H9 (cell line): Measurements from ENCODE around the gene CDKN2C. TPM values are rescaled to one million over a fixed set of nuclear protein-coding genes. Genes with fewer than 3 reads are reported as not detected.

Experiments
- DNase-seq: peaks from one replicate; pipeline ENCODE4 v3.0.0-alpha.2; 2017
- H2AFZ ChIP-seq: one replicate; pipeline ENCODE4 v1.6.1; 2013; ENCODE audit warnings: mild to moderate bottlenecking, low read length, control low read depth, moderate library complexity
- H2AK5ac ChIP-seq: 2 replicates; pipeline ENCODE4 v1.6.1; 2013; ENCODE audit warnings: low read length, control low read depth, mixed read lengths; ENCODE audit not compliant: insufficient read length
- H2BK120ac ChIP-seq: one replicate; pipeline ENCODE4 v1.6.1; 2013; ENCODE audit warnings: low read depth, mild to moderate bottlenecking, low read length, control low read depth, inconsistent platforms; ENCODE audit not compliant: poor library complexity, severe bottlenecking
- H2BK12ac ChIP-seq: 2 replicates; pipeline ENCODE4 v1.6.1; 2013; ENCODE audit warnings: low read length, control low read depth, mixed read lengths, low read depth; ENCODE audit not compliant: insufficient read length
- H2BK15ac ChIP-seq: 2 replicates; pipeline ENCODE4 v1.6.1; 2013; ENCODE audit warnings: low read depth, low read length, control low read depth
- H2BK20ac ChIP-seq: one replicate; pipeline ENCODE4 v1.6.1; 2013; ENCODE audit warnings: low read depth, mild to moderate bottlenecking, low read length, control low read depth, inconsistent platforms; ENCODE audit not compliant: poor library complexity, severe bottlenecking
- H2BK5ac ChIP-seq: 2 replicates; pipeline ENCODE4 v1.6.1; 2013; ENCODE audit warnings: low read length, control low read depth, mixed read lengths; ENCODE audit not compliant: insufficient read length
- H3K14ac ChIP-seq: 2 replicates; pipeline ENCODE4 v1.6.1; 2013; ENCODE audit warnings: low read length, control low read depth; ENCODE audit not compliant: insufficient read depth
- H3K18ac ChIP-seq: 2 replicates; pipeline ENCODE4 v1.6.1; 2013; ENCODE audit warnings: low read depth, mild to moderate bottlenecking, mixed read lengths, low read length, control low read depth; ENCODE audit not compliant: insufficient read length
- H3K23ac ChIP-seq: 2 replicates; pipeline ENCODE4 v1.6.1; 2013; ENCODE audit warnings: low read length, control low read depth, mixed read lengths, low read depth; ENCODE audit not compliant: insufficient read length
- H3K23me2 ChIP-seq: 2 replicates; pipeline ENCODE4 v1.6.1; 2013; ENCODE audit warnings: low read depth, mild to moderate bottlenecking, mixed read lengths, low read length, control low read depth; ENCODE audit not compliant: insufficient read length, poor library complexity, severe bottlenecking
- H3K27ac ChIP-seq: 2 replicates; pipeline ENCODE4 v1.5.1; 2013; ENCODE audit warnings: low read length, control low read depth, mixed read lengths, low read depth; ENCODE audit not compliant: insufficient read length
- H3K27me3 ChIP-seq: 2 replicates; pipeline ENCODE4 v1.6.1; 2013; ENCODE audit warnings: low read length, control low read depth, inconsistent platforms; ENCODE audit not compliant: insufficient read depth
- H3K4ac ChIP-seq: 2 replicates; pipeline ENCODE4 v1.6.1; 2013; ENCODE audit warnings: low read depth, mild to moderate bottlenecking, control low read depth, inconsistent platforms, low read length, moderate library complexity
- H3K4me1 ChIP-seq: 2 replicates; pipeline ENCODE4 v1.6.1; 2013; ENCODE audit warnings: low read length, control low read depth, inconsistent platforms; ENCODE audit not compliant: insufficient read depth
- H3K4me2 ChIP-seq: 2 replicates; pipeline ENCODE4 v1.6.1; 2013; ENCODE audit warnings: low read length, control low read depth, mixed read lengths; ENCODE audit not compliant: insufficient read length, insufficient read depth
- H3K56ac ChIP-seq: 2 replicates; pipeline ENCODE4 v1.6.1; 2013; ENCODE audit warnings: low read depth, mild to moderate bottlenecking, mixed read lengths, low read length, control low read depth; ENCODE audit not compliant: insufficient read length
- H3K79me1 ChIP-seq: 2 replicates; pipeline ENCODE4 v1.6.1; 2013; ENCODE audit warnings: low read depth, mild to moderate bottlenecking, moderate library complexity, low read length, control low read depth, inconsistent platforms; ENCODE audit not compliant: insufficient read depth, poor library complexity, severe bottlenecking
- H3K79me2 ChIP-seq: 2 replicates; pipeline ENCODE4 v1.6.1; 2013; ENCODE audit warnings: low read length, control low read depth, inconsistent platforms; ENCODE audit not compliant: insufficient read depth
- H3K9ac ChIP-seq: 2 replicates; pipeline ENCODE4 v1.6.1; 2013; ENCODE audit warnings: low read length, control low read depth, mixed read lengths; ENCODE audit not compliant: insufficient read length; ENCODE audit errors: extremely low read depth
- H3K9me3 ChIP-seq: one replicate; pipeline ENCODE4 v1.6.1; 2013; ENCODE audit warnings: low read depth, low read length, inconsistent platforms; ENCODE audit not compliant: control insufficient read depth
- H3T11ph ChIP-seq: one replicate; pipeline ENCODE4 v1.6.1; 2013; ENCODE audit warnings: mild to moderate bottlenecking, low read length, control low read depth, inconsistent platforms
- H4K20me1 ChIP-seq: one replicate; pipeline ENCODE4 v1.6.1; 2013; ENCODE audit not compliant: control insufficient read depth, insufficient read length, insufficient read depth
- H4K5ac ChIP-seq: 2 replicates; pipeline ENCODE4 v1.6.1; 2013; ENCODE audit warnings: low read depth, mild to moderate bottlenecking, mixed read lengths, low read length, control low read depth; ENCODE audit not compliant: insufficient read length
- H4K8ac ChIP-seq: replicated peaks from 2 replicates; pipeline ENCODE4 v1.6.1; 2013; ENCODE audit warnings: low read length, control low read depth, mixed read lengths, low read depth; ENCODE audit not compliant: insufficient read length
- H4K91ac ChIP-seq: 2 replicates; pipeline ENCODE4 v1.6.1; 2013; ENCODE audit warnings: low read depth, mild to moderate bottlenecking, moderate library complexity, mixed read lengths, low read length, control low read depth; ENCODE audit not compliant: insufficient read length
- H3K27ac Mint-ChIP-seq, 3 experiments: 2 replicates in 2 of 3; 3 replicates in 1 of 3; pipeline ENCODE4 v1.8.0; 2020 to 2021; ENCODE audit warnings: mixed read lengths in 3 of 3, mild to moderate bottlenecking in 1 of 3, moderate library complexity in 1 of 3
- H3K27me3 Mint-ChIP-seq: 2 replicates; pipeline ENCODE4 v1.8.0; 2021; ENCODE audit warnings: low read depth, mild to moderate bottlenecking, moderate library complexity, mixed read lengths
- H3K36me3 Mint-ChIP-seq, 3 experiments: 2 replicates in 2 of 3; 3 replicates in 1 of 3; pipeline ENCODE4 v1.8.0; 2020 to 2021; ENCODE audit warnings: low read depth in 3 of 3, mixed read lengths in 3 of 3; ENCODE audit not compliant: insufficient read depth in 1 of 3
- H3K4me1 Mint-ChIP-seq, 2 experiments: 2 replicates each; pipeline ENCODE4 v1.8.0; 2020; ENCODE audit warnings: mixed read lengths in 2 of 2
- H3K4me3 Mint-ChIP-seq, 2 experiments: 2 replicates in 1 of 2; 3 replicates in 1 of 2; pipeline ENCODE4 v1.8.0; 2020 to 2021; ENCODE audit warnings: mild to moderate bottlenecking in 2 of 2, mixed read lengths in 2 of 2, moderate library complexity in 1 of 2
- H3K9me3 Mint-ChIP-seq, 2 experiments: 2 replicates in 1 of 2; 3 replicates in 1 of 2; pipeline ENCODE4 v1.8.0; 2020; ENCODE audit warnings: mild to moderate bottlenecking in 2 of 2, mixed read lengths in 2 of 2, moderate library complexity in 1 of 2
- WGBS: extraction: QIAGEN DNeasy Blood & Tissue Kit; methylation state at CpG from one replicate; pipeline ENCODE4 v1.1.7; 2013; ENCODE audit warnings: missing lambda C conversion rate, low lambda C conversion rate, mixed read lengths; ENCODE audit not compliant: insufficient read length; ENCODE audit errors: extremely low coverage; 5-methylcytosine and 5-hydroxymethylcytosine counted together
- total RNA-seq: library from RNA; stranded (reverse); gene quantifications from 2 replicates; pipeline ENCODE4 v1.2.1, GENCODE V29; 2021
- TF ChIP-seq, protein P1 (sequence below): fragments of 200-600 bp; sonication (generic); conservative IDR thresholded peaks from 3 replicates; pipeline ENCODE4 v1.8.0; 2021; ENCODE audit warnings: antibody characterized with exemption, mild to moderate bottlenecking

The CDKN2C gene
- total RNA-seq, 1 experiment from 2014 or later: not detected

DNA sequence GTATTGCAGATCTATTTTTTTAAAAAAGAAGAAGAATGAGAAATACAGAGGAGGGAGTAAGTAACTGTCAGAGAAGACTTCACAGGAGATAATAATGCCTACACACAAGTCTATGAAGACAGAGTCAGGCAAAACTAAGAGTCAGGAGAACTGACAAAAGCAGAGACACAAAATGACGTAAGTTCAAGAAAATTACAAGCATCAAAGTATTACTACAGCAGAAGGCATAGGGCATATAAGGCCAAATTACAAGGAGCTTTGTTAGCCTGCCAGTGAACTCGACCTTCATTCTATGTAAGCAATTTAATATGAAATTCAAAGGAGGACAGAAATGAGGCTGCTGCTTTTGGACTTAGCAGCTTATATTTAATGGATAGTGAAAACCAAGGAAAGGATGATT, 33.7 kb upstream of the CDKN2C start:
- Mint-ChIP-seq H3K4me1 (peaks cover 7 to 17% of the 10 kb centered on the region in 2 experiments), H3K36me3 (no peaks in the 10 kb centered on the region; a peak in 1 of 7 replicates), H3K4me3 (no peak overlapping the region), H3K27ac (no peak overlapping the region), H3K9me3 (no peaks in the 10 kb centered on the region; a peak in 1 of 5 replicates), H3K27me3 (no peaks in the 10 kb centered on the region)
- no peak overlapping the region for H2BK120ac ChIP-seq
- no peaks in the 10 kb centered on the region for H3K9me3 ChIP-seq
- no peak overlapping the region for H2BK5ac ChIP-seq
- H4K91ac ChIP-seq: no peak overlapping the region
- H3K79me2 ChIP-seq: no peaks in the 10 kb centered on the region; the same call in 1 of the 2 replicates
- TF ChIP-seq, protein P1, sequence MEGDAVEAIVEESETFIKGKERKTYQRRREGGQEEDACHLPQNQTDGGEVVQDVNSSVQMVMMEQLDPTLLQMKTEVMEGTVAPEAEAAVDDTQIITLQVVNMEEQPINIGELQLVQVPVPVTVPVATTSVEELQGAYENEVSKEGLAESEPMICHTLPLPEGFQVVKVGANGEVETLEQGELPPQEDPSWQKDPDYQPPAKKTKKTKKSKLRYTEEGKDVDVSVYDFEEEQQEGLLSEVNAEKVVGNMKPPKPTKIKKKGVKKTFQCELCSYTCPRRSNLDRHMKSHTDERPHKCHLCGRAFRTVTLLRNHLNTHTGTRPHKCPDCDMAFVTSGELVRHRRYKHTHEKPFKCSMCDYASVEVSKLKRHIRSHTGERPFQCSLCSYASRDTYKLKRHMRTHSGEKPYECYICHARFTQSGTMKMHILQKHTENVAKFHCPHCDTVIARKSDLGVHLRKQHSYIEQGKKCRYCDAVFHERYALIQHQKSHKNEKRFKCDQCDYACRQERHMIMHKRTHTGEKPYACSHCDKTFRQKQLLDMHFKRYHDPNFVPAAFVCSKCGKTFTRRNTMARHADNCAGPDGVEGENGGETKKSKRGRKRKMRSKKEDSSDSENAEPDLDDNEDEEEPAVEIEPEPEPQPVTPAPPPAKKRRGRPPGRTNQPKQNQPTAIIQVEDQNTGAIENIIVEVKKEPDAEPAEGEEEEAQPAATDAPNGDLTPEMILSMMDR: no peak
- H3K4me2 ChIP-seq: no peak overlapping the region
- H2BK20ac ChIP-seq: no peak overlapping the region
- no peak overlapping the region for H3K9ac ChIP-seq
- no peak overlapping the region for H3K56ac ChIP-seq
- no peak overlapping the region for H3K23ac ChIP-seq
- no peaks in the 10 kb centered on the region for H4K20me1 ChIP-seq
- no peak overlapping the region for H2BK15ac ChIP-seq
- H3K27me3 ChIP-seq: no peaks in the 10 kb centered on the region
- no peak overlapping the region for H4K5ac ChIP-seq
- H2AK5ac ChIP-seq: no peak overlapping the region
- H3T11ph ChIP-seq: no peak overlapping the region
- no peak overlapping the region for H3K14ac ChIP-seq
- no peak overlapping the region for H4K8ac ChIP-seq
- DNase-seq: no peak
- no peak overlapping the region for H3K18ac ChIP-seq
- no peak overlapping the region for H2BK12ac ChIP-seq
- H3K79me1 ChIP-seq: peaks cover 2% of the 10 kb centered on the region
- no peaks in the 10 kb centered on the region for H3K23me2 ChIP-seq
- no peaks in the 10 kb centered on the region; the same call in 1 of the 2 replicates for H3K4me1 ChIP-seq
- no peak overlapping the region for H3K4ac ChIP-seq
- H3K27ac ChIP-seq: no peak overlapping the region
- WGBS: no CpG with 5 or more reads among the region's 2 CpGs
- H2AFZ ChIP-seq: no peak overlapping the region
